ENCODE measurements around the gene GSTO2.

The GSTO2 gene

DNA sequence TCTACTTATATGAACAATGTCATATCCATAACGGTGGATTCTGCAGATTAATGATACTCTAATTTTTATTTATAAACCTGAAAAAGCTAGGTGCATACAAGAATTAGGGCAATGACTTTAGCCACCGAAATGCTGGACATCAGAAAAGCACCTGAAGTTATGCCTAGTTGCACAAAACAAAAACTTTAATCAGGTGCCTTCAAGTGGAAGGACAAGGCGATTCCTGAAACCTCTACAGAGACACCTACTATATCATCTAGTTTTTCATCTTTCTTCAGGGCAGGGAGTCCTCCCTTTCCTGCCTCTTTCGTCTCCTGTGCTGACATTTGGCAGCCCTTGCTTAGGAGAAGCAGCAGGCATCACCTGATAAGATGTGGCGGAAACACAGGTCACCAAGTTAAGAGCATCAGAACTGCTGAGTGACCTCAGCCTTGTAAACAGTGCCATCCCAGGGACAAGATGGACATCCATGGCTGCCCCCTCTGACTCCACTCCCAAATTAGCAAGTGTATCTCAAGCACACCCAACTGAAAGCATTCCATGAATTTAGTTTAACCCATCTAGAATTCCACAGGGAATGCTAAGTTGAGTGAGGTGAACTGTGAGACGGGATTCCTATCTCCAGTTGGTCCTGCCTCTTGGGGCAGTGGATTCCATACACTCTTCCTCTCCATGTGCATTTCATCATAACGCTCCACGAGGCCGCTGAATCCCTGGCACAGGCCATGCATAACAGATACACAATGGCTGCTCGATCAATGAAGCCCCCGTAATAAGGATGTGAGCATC lies 63.5 kb downstream of the GSTO2 start:
- Histone ChIP-seq H3K27me3 (ENCODE audit: control insufficient read depth, low read length) (no peaks in the 10 kb centered on the region), H4K20me1 (ENCODE audit: control insufficient read depth, insufficient read depth, low read depth, low read length) (peaks cover 53% of the 10 kb centered on the region), H3K36me3 (ENCODE audit: control insufficient read depth, low read length) (peaks cover 21% of the 10 kb centered on the region), H3K4me3 (ENCODE audit: low read length) (no peak overlapping the region), H3K4me1 (ENCODE audit: control insufficient read depth, low read length) (peaks cover 64% of the 10 kb centered on the region), H3K79me2 (ENCODE audit: control insufficient read depth, low read length) (peaks cover 100% of the 10 kb centered on the region), H3K4me2 (ENCODE audit: low read length) (no peak overlapping the region), H3K9me2 (replicated peaks; ENCODE audit: control insufficient read depth, low read length) (no peaks in the 10 kb centered on the region), H3K9me3 (ENCODE audit: control insufficient read depth, insufficient read depth, low read length) (no peaks in the 10 kb centered on the region), H3K27ac (ENCODE audit: low read depth, low read length) (no peak overlapping the region), H3F3A (ENCODE audit: control insufficient read depth, insufficient read depth) (peaks cover 6% of the 10 kb centered on the region; the same call in 1 of the 2 replicates)
- TF ChIP-seq EZH2phosphoT487 (IDR thresholded peaks at IDR 0.05; ENCODE audit: borderline replicate concordance, low read length): no peak
- TF ChIP-seq, protein P1, sequence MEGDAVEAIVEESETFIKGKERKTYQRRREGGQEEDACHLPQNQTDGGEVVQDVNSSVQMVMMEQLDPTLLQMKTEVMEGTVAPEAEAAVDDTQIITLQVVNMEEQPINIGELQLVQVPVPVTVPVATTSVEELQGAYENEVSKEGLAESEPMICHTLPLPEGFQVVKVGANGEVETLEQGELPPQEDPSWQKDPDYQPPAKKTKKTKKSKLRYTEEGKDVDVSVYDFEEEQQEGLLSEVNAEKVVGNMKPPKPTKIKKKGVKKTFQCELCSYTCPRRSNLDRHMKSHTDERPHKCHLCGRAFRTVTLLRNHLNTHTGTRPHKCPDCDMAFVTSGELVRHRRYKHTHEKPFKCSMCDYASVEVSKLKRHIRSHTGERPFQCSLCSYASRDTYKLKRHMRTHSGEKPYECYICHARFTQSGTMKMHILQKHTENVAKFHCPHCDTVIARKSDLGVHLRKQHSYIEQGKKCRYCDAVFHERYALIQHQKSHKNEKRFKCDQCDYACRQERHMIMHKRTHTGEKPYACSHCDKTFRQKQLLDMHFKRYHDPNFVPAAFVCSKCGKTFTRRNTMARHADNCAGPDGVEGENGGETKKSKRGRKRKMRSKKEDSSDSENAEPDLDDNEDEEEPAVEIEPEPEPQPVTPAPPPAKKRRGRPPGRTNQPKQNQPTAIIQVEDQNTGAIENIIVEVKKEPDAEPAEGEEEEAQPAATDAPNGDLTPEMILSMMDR (IDR thresholded peaks at IDR 0.05; ENCODE audit: low read depth, low read length, poor library complexity, severe bottlenecking): no peak

DNA sequence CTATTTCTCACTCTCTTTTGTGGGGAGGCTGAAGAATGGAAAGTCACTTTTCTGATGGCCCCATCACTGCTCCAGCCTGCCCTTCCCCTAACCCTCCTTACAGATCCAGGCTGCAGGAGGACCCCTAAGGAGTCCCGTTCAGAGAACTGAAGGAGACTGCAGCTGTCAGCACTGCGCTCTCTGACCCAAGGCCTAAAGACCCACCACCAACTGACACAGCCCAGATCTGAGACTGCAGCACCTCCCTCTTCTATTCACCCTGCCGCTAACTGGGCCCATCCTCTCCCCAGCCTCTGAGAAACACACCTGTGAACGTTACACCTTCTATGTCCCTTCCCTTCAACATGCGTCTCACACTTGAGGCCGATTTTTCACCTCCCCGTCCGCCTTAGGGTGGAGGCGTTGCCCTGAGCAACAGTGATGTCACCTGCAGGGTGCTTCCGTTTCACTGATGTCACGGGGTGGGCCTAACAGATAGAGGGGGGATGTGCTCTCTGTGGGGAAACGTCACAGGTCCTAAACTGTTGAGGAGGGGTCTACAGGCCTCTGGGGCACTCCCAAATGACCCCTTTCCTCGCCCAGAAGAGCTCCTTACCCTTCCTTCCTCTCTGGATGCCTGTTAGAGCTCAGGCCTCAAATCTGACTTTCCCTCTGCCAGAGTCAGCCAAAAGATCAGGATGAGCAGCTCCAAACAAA lies 64.2 kb downstream of the GSTO2 start:
- Histone ChIP-seq H3K27ac (ENCODE audit: low read depth, low read length) (no peak overlapping the region), H4K20me1 (ENCODE audit: control insufficient read depth, insufficient read depth, low read depth, low read length) (peaks cover 47% of the 10 kb centered on the region), H3K9me3 (ENCODE audit: control insufficient read depth, insufficient read depth, low read length) (no peaks in the 10 kb centered on the region), H3K4me1 (ENCODE audit: control insufficient read depth, low read length) (peaks cover 62% of the 10 kb centered on the region), H3K9me2 (replicated peaks; ENCODE audit: control insufficient read depth, low read length) (no peaks in the 10 kb centered on the region), H3F3A (ENCODE audit: control insufficient read depth, insufficient read depth) (peaks cover 6% of the 10 kb centered on the region; the same call in 1 of the 2 replicates), H3K4me3 (ENCODE audit: low read length) (no peak overlapping the region), H3K36me3 (ENCODE audit: control insufficient read depth, low read length) (peaks cover 24% of the 10 kb centered on the region), H3K79me2 (ENCODE audit: control insufficient read depth, low read length) (peaks cover 100% of the 10 kb centered on the region), H3K4me2 (ENCODE audit: low read length) (no peak overlapping the region), H3K27me3 (ENCODE audit: control insufficient read depth, low read length) (no peaks in the 10 kb centered on the region)
- no peak for TF ChIP-seq EZH2phosphoT487 (IDR thresholded peaks at IDR 0.05; ENCODE audit: borderline replicate concordance, low read length)
- TF ChIP-seq, protein P1 (IDR thresholded peaks at IDR 0.05; ENCODE audit: low read depth, low read length, poor library complexity, severe bottlenecking): no peak

GRCh38 chr10:104333728-104334373 lies 64.9 kb downstream of the GSTO2 start:
- no peak overlapping the region for H3K27ac ChIP-seq (ENCODE audit: low read depth, low read length)
- peaks cover 94% of the 10 kb centered on the region for H3K79me2 ChIP-seq (ENCODE audit: control insufficient read depth, low read length)
- H4K20me1 ChIP-seq (ENCODE audit: control insufficient read depth, insufficient read depth, low read depth, low read length): peaks cover 45% of the 10 kb centered on the region
- TF ChIP-seq, protein P1 (IDR thresholded peaks at IDR 0.05; ENCODE audit: low read depth, low read length, poor library complexity, severe bottlenecking): no peak
- TF ChIP-seq EZH2phosphoT487 (IDR thresholded peaks at IDR 0.05; ENCODE audit: borderline replicate concordance, low read length): no peak
- H3K36me3 ChIP-seq (ENCODE audit: control insufficient read depth, low read length): peaks cover 24% of the 10 kb centered on the region
- no peak overlapping the region for H3K4me3 ChIP-seq (ENCODE audit: low read length)
- H3K4me2 ChIP-seq (ENCODE audit: low read length): no peak overlapping the region
- H3F3A ChIP-seq (ENCODE audit: control insufficient read depth, insufficient read depth): peaks cover 6% of the 10 kb centered on the region; the same call in 1 of the 2 replicates
- H3K9me2 ChIP-seq (replicated peaks; ENCODE audit: control insufficient read depth, low read length): no peaks in the 10 kb centered on the region
- H3K9me3 ChIP-seq (ENCODE audit: control insufficient read depth, insufficient read depth, low read length): no peaks in the 10 kb centered on the region
- H3K4me1 ChIP-seq (ENCODE audit: control insufficient read depth, low read length): peaks cover 56% of the 10 kb centered on the region
- H3K27me3 ChIP-seq (ENCODE audit: control insufficient read depth, low read length): no peaks in the 10 kb centered on the region

Measured in DOHH2 (cell line).